ENCODE measurements around the gene TIFAB.

Gene TIFAB

GRCh38 chr5:135477613-135478066 is 25.5 kb upstream of the TIFAB start:
- ATAC-seq = no peak
- TF ChIP-seq CSRNP3 (CRISPR knock-in tag; IDR thresholded peaks at IDR 0.05) (no peak), ZFP30 (CRISPR knock-in tag; IDR thresholded peaks at IDR 0.05) (no peak)

- no peak for ATAC-seq
- TF ChIP-seq ZNF565 (CRISPR knock-in tag; conservative IDR thresholded peaks at IDR 0.05; ENCODE audit: low read depth) (no peak), RARB (CRISPR knock-in tag; IDR thresholded peaks at IDR 0.05) (no peak), ISL1 (CRISPR knock-in tag; IDR thresholded peaks at IDR 0.05) (no peak), ESRRG (CRISPR knock-in tag; IDR thresholded peaks at IDR 0.05) (no peak), ZC3H10 (CRISPR knock-in tag; IDR thresholded peaks at IDR 0.05) (no peak), GLIS3 (CRISPR knock-in tag; IDR thresholded peaks at IDR 0.05) (no peak), SNAI2 (CRISPR knock-in tag; IDR thresholded peaks at IDR 0.05) (no peak), ZNF8 (CRISPR knock-in tag; IDR thresholded peaks at IDR 0.05) (no peak), TCF4 (CRISPR knock-in tag; IDR thresholded peaks at IDR 0.05; ENCODE audit: borderline replicate concordance) (no peak), CREB5 (CRISPR knock-in tag; IDR thresholded peaks at IDR 0.05; ENCODE audit: low read depth) (no peak), TSHZ2 (CRISPR knock-in tag; IDR thresholded peaks at IDR 0.05) (no peak), CSRNP3 (CRISPR knock-in tag; IDR thresholded peaks at IDR 0.05) (no peak), PATZ1 (CRISPR knock-in tag; IDR thresholded peaks at IDR 0.05; ENCODE audit: borderline replicate concordance) (no peak), ZFP3 (CRISPR knock-in tag; IDR thresholded peaks at IDR 0.05) (no peak), ARNTL (CRISPR knock-in tag; IDR thresholded peaks at IDR 0.05; ENCODE audit: borderline replicate concordance, low read depth) (no peak), POU6F1 (CRISPR knock-in tag; IDR thresholded peaks at IDR 0.05; ENCODE audit: borderline replicate concordance, low read depth) (no peak), BACH2 (CRISPR knock-in tag; IDR thresholded peaks at IDR 0.05; ENCODE audit: borderline replicate concordance) (no peak), ZNF70 (CRISPR knock-in tag; IDR thresholded peaks at IDR 0.05) (no peak), ZFP30 (CRISPR knock-in tag; IDR thresholded peaks at IDR 0.05) (no peak), OSR1 (CRISPR knock-in tag; IDR thresholded peaks at IDR 0.05) (no peak)
Observed at GRCh38 chr5:135476615-135477581, 24.7 kb upstream of the TIFAB start.
